WTC11 (cell line): ENCODE measurements around the gene MBD3L1.

ENCODE experiments used
- FOXP1 ChIP-seq: sonication (generic); formaldehyde crosslinking; IDR thresholded peaks from 2 replicates; pipeline ENCODE4 v1.8.0; 2022; ENCODE audit warnings: missing genetic modification reagents, mild to moderate bottlenecking, moderate library complexity, borderline replicate concordance
- TCF7 ChIP-seq: sonication (generic); formaldehyde crosslinking; IDR thresholded peaks from 2 replicates; pipeline ENCODE4 v1.8.0; 2022; ENCODE audit warnings: mild to moderate bottlenecking, low read depth, missing genetic modification reagents, moderate library complexity
- USF1 ChIP-seq: sonication (generic); formaldehyde crosslinking; IDR thresholded peaks from 2 replicates; pipeline ENCODE4 v1.8.0; 2022; ENCODE audit warnings: mild to moderate bottlenecking, missing genetic modification reagents
- ZNF263 ChIP-seq: sonication (generic); formaldehyde crosslinking; IDR thresholded peaks from 2 replicates; pipeline ENCODE4 v1.8.1; 2022; ENCODE audit warnings: low read depth, mild to moderate bottlenecking, moderate library complexity, missing genetic modification reagents
- ZNF425 ChIP-seq: fragments of 250-450 bp; sonication (Bioruptor Pico); conservative IDR thresholded peaks from 2 replicates; pipeline ENCODE4 v1.9.0; 2021; ENCODE audit warnings: mild to moderate bottlenecking
- TF ChIP-seq, protein P1 (sequence below): fragments of 200-600 bp; IDR thresholded peaks from 2 replicates; pipeline ENCODE4 v1.8.0; 2022; ENCODE audit warnings: antibody characterized with exemption
- TF ChIP-seq, protein P2 (sequence below): sonication (generic); formaldehyde crosslinking; IDR thresholded peaks from 2 replicates; pipeline ENCODE4 v1.8.1; 2023; ENCODE audit warnings: mild to moderate bottlenecking, missing genetic modification reagents

- TF ChIP-seq, protein P1, sequence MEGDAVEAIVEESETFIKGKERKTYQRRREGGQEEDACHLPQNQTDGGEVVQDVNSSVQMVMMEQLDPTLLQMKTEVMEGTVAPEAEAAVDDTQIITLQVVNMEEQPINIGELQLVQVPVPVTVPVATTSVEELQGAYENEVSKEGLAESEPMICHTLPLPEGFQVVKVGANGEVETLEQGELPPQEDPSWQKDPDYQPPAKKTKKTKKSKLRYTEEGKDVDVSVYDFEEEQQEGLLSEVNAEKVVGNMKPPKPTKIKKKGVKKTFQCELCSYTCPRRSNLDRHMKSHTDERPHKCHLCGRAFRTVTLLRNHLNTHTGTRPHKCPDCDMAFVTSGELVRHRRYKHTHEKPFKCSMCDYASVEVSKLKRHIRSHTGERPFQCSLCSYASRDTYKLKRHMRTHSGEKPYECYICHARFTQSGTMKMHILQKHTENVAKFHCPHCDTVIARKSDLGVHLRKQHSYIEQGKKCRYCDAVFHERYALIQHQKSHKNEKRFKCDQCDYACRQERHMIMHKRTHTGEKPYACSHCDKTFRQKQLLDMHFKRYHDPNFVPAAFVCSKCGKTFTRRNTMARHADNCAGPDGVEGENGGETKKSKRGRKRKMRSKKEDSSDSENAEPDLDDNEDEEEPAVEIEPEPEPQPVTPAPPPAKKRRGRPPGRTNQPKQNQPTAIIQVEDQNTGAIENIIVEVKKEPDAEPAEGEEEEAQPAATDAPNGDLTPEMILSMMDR, result no peak
- TF ChIP-seq, protein P2, sequence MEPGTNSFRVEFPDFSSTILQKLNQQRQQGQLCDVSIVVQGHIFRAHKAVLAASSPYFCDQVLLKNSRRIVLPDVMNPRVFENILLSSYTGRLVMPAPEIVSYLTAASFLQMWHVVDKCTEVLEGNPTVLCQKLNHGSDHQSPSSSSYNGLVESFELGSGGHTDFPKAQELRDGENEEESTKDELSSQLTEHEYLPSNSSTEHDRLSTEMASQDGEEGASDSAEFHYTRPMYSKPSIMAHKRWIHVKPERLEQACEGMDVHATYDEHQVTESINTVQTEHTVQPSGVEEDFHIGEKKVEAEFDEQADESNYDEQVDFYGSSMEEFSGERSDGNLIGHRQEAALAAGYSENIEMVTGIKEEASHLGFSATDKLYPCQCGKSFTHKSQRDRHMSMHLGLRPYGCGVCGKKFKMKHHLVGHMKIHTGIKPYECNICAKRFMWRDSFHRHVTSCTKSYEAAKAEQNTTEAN, result no peak
- TF ChIP-seq USF1 (CRISPR knock-in tag), result no peak
- no peak for TF ChIP-seq FOXP1 (CRISPR knock-in tag)
- TF ChIP-seq ZNF263 (CRISPR knock-in tag), result no peak
- no peak for TF ChIP-seq ZNF425 (CRISPR knock-in tag)
- TF ChIP-seq TCF7 (CRISPR knock-in tag), result no peak
Observed at GRCh38 chr19:8815780-8816179, 16.4 kb upstream of the MBD3L1 start.
